ENCODE results near the gene DRD4. TPM values are rescaled to one million over a fixed set of nuclear protein-coding genes. Genes with fewer than 3 reads are reported as not detected.

DRD4 gene
- total and polyA plus RNA-seq, 2 of the 13 experiments (the other 11 are each of a cell fraction or from before 2014, with no cell fraction given): 0.09 to 0.13 TPM

DNA sequence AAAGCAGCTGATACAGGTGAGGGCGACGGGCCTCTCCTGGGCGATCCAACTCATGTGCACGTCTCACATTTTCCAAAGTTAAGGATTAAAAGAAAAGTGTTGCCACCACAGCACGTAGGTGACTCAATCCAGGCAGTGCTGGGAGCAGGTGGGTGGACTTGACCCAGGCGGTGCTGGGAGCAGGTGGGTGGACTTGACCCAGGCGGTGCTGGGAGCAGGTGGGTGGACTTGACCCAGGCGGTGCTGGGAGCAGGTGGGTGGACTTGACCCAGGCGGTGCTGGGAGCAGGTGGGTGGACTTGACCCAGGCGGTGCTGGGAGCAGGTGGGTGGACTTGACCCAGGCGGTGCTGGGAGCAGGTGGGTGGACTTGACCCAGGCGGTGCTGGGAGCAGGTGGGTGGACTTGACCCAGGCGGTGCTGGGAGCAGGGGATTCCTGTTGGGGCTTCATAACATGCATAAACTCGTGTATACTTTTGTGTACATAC is 10.6 kb downstream of the DRD4 start (continued):
- TF ChIP-seq, protein P1, sequence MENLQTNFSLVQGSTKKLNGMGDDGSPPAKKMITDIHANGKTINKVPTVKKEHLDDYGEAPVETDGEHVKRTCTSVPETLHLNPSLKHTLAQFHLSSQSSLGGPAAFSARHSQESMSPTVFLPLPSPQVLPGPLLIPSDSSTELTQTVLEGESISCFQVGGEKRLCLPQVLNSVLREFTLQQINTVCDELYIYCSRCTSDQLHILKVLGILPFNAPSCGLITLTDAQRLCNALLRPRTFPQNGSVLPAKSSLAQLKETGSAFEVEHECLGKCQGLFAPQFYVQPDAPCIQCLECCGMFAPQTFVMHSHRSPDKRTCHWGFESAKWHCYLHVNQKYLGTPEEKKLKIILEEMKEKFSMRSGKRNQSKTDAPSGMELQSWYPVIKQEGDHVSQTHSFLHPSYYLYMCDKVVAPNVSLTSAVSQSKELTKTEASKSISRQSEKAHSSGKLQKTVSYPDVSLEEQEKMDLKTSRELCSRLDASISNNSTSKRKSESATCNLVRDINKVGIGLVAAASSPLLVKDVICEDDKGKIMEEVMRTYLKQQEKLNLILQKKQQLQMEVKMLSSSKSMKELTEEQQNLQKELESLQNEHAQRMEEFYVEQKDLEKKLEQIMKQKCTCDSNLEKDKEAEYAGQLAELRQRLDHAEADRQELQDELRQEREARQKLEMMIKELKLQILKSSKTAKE (CRISPR knock-in tag; IDR thresholded peaks at IDR 0.05; ENCODE audit: borderline replicate concordance): peak; percentile 87
- peak; percentile 74 for TF ChIP-seq NR2C2 (CRISPR knock-in tag; IDR thresholded peaks at IDR 0.05; ENCODE audit: borderline replicate concordance)
- TF ChIP-seq NCOR1 (IDR thresholded peaks at IDR 0.05; ENCODE audit: borderline replicate concordance, low read length): peak; percentile 86; the same call in 1 of the 2 replicates
- TF ChIP-seq, protein P2, sequence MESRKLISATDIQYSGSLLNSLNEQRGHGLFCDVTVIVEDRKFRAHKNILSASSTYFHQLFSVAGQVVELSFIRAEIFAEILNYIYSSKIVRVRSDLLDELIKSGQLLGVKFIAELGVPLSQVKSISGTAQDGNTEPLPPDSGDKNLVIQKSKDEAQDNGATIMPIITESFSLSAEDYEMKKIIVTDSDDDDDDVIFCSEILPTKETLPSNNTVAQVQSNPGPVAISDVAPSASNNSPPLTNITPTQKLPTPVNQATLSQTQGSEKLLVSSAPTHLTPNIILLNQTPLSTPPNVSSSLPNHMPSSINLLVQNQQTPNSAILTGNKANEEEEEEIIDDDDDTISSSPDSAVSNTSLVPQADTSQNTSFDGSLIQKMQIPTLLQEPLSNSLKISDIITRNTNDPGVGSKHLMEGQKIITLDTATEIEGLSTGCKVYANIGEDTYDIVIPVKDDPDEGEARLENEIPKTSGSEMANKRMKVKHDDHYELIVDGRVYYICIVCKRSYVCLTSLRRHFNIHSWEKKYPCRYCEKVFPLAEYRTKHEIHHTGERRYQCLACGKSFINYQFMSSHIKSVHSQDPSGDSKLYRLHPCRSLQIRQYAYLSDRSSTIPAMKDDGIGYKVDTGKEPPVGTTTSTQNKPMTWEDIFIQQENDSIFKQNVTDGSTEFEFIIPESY (CRISPR knock-in tag; IDR thresholded peaks at IDR 0.05): peak; percentile 89
- TF ChIP-seq CEBPG (CRISPR knock-in tag; IDR thresholded peaks at IDR 0.05): peak; percentile 5; the same call in 1 of the 2 replicates
- peak; percentile 81 for TF ChIP-seq RXRB (CRISPR knock-in tag; IDR thresholded peaks at IDR 0.05; ENCODE audit: borderline replicate concordance)

DNA sequence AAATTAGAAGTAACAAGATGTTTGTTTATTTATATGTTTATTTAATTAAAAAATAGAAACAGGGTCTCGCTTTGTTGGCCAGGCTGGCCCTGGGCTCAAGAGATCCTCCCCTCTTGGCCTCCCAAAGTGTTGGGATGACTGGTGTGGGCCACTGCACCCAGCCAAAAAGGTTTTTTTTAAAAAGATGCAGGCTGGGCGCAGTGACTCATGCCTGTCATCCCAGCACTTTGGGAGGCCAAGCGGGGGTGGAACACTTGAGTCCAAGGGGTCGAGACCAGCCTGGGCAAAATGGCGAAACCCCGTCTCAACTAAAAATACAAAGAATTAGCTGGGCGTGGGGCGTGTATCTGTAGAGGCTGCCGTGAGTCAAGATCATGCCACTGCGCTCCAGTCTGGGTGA is 13.4 kb downstream of the DRD4 start:
- FAIRE-seq (no peak), ATAC-seq (no peak)
- H4K20me1 ChIP-seq (ENCODE audit: insufficient read depth, low read length): peaks cover 5% of the 10 kb centered on the region; the same call in 1 of the 2 replicates
- TF ChIP-seq ZNF260 (CRISPR knock-in tag; IDR thresholded peaks at IDR 0.05; ENCODE audit: borderline replicate concordance, low read depth): no peak
- TF ChIP-seq ZNF124 (CRISPR knock-in tag; IDR thresholded peaks at IDR 0.05): no peak
- TF ChIP-seq, protein P3, sequence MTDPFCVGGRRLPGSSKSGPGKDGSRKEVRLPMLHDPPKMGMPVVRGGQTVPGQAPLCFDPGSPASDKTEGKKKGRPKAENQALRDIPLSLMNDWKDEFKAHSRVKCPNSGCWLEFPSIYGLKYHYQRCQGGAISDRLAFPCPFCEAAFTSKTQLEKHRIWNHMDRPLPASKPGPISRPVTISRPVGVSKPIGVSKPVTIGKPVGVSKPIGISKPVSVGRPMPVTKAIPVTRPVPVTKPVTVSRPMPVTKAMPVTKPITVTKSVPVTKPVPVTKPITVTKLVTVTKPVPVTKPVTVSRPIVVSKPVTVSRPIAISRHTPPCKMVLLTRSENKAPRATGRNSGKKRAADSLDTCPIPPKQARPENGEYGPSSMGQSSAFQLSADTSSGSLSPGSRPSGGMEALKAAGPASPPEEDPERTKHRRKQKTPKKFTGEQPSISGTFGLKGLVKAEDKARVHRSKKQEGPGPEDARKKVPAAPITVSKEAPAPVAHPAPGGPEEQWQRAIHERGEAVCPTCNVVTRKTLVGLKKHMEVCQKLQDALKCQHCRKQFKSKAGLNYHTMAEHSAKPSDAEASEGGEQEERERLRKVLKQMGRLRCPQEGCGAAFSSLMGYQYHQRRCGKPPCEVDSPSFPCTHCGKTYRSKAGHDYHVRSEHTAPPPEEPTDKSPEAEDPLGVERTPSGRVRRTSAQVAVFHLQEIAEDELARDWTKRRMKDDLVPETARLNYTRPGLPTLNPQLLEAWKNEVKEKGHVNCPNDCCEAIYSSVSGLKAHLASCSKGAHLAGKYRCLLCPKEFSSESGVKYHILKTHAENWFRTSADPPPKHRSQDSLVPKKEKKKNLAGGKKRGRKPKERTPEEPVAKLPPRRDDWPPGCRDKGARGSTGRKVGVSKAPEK (CRISPR knock-in tag; IDR thresholded peaks at IDR 0.05; ENCODE audit: borderline replicate concordance): no peak
- TF ChIP-seq PTBP1 (IDR thresholded peaks at IDR 0.05; ENCODE audit: low read depth, low read length, poor library complexity, severe bottlenecking): no peak
- TF ChIP-seq, protein P4, sequence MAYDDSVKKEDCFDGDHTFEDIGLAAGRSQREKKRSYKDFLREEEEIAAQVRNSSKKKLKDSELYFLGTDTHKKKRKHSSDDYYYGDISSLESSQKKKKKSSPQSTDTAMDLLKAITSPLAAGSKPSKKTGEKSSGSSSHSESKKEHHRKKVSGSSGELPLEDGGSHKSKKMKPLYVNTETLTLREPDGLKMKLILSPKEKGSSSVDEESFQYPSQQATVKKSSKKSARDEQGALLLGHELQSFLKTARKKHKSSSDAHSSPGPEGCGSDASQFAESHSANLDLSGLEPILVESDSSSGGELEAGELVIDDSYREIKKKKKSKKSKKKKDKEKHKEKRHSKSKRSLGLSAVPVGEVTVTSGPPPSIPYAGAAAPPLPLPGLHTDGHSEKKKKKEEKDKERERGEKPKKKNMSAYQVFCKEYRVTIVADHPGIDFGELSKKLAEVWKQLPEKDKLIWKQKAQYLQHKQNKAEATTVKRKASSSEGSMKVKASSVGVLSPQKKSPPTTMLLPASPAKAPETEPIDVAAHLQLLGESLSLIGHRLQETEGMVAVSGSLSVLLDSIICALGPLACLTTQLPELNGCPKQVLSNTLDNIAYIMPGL (CRISPR knock-in tag; IDR thresholded peaks at IDR 0.05; ENCODE audit: borderline replicate concordance in 1 of 2, low read depth in 1 of 2): no peak

More for the DNA sequence above, 13.4 kb downstream of the DRD4 start:
- Histone ChIP-seq H3K4me1 (ENCODE audit: insufficient read depth, low read length) (peaks cover 27% of the 10 kb centered on the region), H3K9me3 (ENCODE audit: low read length) (no peaks in the 10 kb centered on the region), H3K9ac (ENCODE audit: insufficient read depth, low read depth, low read length) (no peak overlapping the region), H3K36me3 (replicated peaks in 1 of 2; ENCODE audit: control insufficient read depth in 1 of 2, insufficient read depth in 2 of 2, low read length in 2 of 2) (peaks cover 4 to 19% of the 10 kb centered on the region in 2 experiments; a peak in 4 of 5 replicates), H2AFZ (ENCODE audit: low read length) (no peak overlapping the region), H3K4me2 (ENCODE audit: low read depth, low read length) (no peak overlapping the region), H3K79me2 (ENCODE audit: insufficient read depth, low read length) (no peaks in the 10 kb centered on the region), H3K4me3 (replicated peaks in 1 of 3; ENCODE audit: insufficient read depth in 1 of 3, low read depth in 2 of 3, low read length in 3 of 3) (no peak overlapping the region), H3K27ac (ENCODE audit: extremely low read length, insufficient read depth, low read length) (no peak overlapping the region), H3K27me3 (ENCODE audit: control insufficient read depth in 1 of 2, insufficient read depth in 2 of 2, low read length in 2 of 2) (no peaks in the 10 kb centered on the region)
- in situ Hi-C loops (cut with HindIII; ENCODE audit: extremely low pct_ligation_motif_present, low pct_unique_long_range_greater_than_20kb): no loop called here
- POLR2A ChIA-PET: no interaction called here
- CTCF ChIA-PET (ENCODE audit: low intra/inter-chr PET ratio, low total read pairs): no interaction called here
- intact Hi-C loops (cut with micrococcal nuclease; ENCODE audit: unreplicated experiment): loop anchor here (10.0 kb wide), 1 partner anchor 54 kb away; the partner anchor contains the start of gene EPS8L2
- DNase-seq (ENCODE audit: low spot score): no peak
- 99% methylated on average over 10 of the region's 10 CpGs for WGBS (ENCODE audit: low lambda C conversion rate)
- BruUV-seq (replicated peaks): no TSS peak

Data from HepG2 (cell line).